HuH-7.5 (cell line): ENCODE results near the gene PSAT1.

ENCODE experiments used
- DNase-seq: peaks from one replicate; pipeline ENCODE4 v3.0.0; 2011; ENCODE audit warnings: low spot score

PSAT1 gene

DNA sequence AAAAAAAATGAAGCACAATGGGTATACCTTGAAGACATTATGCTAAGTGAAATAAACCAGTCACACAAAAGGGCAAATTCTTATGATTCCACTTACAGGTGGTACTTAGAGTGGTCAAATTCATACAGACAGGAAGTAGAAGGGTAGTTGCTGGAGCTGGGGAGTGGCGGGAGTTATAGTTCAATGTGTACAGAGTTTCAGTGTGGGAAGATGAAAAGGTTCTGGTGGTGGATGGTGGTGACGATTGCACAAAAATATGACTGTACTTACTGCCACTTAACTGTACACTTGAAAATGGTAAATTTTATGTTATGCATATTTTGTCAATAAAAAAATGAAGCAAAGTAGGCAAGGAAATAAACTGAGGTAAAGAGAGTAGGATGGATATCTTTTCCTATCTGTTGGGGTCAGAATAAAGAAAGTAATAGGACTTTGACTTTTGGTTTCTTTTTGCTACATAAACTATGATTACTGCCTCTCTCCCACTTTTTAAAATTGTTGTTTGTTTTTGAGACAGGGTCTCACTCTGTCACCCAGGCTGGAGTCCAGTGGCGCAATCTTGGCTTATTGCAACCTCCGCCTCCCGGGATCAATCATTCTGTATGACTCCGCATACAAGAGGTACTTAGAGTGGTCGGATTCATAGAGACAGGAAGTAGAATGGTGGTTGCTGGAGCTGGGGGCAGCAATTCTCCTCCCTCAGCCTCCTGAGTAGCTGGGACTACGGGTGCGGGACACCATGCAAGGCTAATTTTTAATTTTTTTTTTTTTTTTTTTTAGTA, 4.0 kb upstream of the PSAT1 start:
- DNase-seq: no peak

DNA sequence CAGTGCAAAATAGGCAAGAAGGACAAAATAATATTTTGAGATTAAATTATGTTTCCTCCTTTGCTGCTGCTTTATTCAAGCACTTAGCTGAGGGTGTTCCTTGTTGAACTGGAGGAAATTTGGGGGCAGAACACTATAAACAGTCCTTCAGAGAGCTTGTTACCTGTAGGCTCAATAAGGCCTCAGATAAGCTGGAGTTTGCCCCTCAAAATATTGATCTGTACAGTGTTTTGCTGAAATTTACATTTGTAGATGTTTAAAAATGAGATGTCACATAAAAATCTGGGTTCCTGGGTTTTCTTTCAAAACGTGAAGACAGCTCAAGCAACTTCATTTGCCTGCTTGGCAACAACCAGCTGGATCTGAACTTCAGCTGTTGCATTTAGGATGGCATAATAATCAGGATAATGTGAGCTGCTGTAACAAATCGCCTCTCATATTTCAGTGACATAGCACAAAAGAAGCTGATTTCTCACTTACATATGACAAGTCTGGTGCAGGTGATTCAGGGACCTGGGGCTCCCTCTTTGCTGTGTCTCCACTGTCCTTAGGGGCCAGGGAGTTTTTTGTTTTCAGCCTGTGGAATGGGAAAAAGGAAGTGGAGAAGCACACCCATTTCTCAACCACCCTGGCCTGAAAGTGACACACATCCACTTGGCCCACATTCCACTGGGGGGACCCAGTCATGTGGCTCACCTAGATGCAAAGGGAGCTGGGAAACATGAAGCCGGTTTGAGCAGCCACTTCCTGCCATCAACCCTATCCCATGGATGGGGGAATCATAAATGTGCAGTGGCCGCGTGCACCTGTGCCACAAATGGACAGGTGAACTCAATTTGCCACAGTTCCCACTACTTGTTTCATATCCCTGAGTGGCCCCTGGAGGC, 2.4 kb upstream of the PSAT1 start:
- DNase-seq: no peak

DNA sequence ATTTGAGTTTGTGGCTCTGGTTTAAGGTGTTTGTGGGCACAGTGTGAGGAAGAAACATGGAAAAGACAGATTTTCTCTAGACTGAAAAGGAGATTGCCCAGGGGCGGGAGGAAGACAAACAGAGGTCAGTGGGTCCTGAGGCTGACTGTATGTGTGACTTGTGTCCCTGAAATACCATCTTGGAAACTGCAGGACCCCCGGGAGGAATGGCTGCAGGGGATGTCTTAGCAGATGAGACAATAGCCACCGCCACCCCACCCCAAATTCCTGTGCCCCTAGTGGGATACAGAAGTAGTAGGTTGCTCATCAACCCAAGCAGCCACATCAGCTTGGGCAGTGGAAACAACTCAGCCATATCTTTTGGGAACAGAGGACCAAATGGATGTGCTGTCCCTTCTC, 1.7 kb upstream of the PSAT1 start:
- DNase-seq: no peak

DNA sequence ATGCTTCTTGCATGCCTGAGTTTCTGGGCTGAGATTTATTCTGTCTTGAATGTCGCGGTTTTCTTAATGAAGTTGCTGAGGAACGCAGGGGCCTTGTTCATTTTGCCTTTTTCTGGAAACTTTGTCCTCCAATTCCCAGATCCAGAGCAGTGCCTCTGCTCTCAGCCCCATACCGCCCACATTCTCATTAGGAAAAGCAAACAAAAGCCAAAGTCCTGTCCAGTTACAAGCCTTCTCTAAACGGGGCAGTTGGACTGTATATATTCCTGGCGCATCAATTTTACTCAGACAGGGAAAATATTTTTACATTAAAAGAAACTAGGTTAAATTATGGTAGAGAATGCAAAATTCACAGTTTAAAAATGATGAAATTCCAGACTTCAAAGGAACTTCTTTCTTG, 1.2 kb upstream of the PSAT1 start:
- DNase-seq: peak; percentile 44

DNA sequence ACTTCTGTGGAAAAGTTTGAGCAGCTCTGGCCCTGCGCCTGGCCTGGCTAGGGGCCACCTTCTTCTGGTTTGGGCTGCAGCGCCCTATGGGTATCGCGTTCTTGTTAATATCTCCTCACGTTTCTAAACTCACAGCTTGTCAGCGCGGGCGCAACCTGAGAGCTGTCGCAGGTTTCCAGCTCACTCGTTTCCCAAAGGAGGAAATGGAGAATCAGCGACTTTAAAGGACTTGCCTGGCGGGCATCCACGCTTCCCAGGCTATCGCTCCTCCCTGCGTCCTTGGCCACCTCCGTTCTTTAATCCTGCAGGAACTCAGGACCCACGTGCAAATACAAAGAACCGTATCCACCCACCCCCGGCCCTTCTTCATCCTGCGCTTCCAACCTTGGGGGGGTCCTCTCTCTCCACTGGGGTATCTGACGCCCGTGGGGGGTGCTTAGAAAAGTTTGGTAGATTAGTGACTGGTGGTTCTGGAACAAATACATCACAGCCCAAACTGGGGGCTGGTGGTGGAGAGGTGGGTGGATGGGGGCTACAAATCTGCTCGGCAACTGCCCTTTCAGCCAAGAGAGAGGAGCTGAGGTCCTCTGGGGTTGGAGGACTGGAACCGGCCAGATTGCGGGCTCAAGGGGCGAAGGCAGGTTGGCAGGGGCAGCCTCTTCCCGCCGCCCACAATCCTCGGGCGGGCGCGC, 578 bp upstream of the PSAT1 start:
- DNase-seq: peak; percentile 24

DNA sequence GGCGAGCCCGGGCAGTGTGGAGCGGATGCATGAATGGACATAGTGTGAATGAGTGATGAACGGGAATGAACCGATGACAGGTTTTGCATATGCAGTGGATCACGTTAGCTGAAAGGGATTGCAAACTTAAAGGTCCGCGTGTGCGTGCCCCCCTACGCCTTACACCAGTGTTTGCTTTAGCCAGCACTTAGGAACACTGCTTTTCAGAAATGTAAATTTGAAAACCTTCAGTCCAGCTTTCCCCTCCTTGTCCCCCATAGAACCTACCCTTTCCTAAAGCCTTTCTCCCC, 692 bp downstream of the PSAT1 start:
- no peak for DNase-seq

DNA sequence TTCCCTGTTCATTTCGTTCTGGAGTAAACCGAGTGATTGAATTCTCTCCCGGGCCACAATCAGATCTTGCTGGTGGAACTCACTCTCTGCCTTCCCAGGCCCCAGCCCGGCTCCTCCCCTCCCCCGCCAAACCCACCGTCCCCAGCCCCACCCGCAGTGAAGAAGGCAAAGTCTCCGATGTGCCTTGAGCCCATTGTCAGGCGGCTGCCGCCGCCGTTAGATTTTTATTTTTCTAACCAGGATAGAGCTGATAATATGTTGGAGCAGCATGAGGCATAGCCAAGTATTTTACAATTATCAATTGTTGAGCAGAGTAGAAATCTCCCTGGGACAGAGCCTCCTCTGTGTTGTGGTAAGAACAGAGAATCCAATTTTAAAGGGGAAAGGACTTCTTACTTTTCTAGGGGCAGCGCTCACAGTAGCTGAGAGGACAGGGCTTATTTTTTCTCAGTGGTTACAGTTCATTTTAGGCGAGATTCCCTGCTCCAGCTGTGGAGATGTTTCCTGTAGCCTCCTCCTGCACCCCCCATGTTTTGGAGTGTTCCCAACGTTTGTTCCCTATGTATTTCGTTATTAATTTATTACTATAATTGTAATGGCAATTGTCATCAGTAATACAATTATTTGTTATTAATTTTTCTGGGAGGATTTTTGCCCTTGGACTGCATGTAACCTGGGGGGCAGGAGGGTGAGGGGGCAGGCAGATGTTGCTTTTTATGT, 1.3 kb downstream of the PSAT1 start:
- DNase-seq: peak; percentile 45

DNA sequence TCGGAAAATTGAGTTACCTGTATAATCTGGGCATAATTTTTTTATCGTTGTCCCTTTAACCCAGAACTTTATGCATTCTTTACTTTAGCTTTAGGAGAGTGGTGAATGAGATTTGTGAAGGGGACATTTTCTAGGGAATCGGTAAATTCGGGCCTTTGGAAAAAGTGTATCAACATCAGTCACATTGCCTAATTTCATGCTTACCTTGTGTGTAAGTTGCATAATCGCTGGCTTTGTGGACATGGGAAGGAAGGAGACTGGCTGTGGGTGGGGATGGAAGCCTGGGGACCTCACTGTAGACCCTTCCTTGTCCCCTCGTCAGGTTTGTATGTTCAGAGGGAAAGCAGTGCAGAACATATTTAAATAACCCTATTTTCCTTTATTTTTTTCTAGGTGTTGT, 3.3 kb downstream of the PSAT1 start:
- DNase-seq: no peak

DNA sequence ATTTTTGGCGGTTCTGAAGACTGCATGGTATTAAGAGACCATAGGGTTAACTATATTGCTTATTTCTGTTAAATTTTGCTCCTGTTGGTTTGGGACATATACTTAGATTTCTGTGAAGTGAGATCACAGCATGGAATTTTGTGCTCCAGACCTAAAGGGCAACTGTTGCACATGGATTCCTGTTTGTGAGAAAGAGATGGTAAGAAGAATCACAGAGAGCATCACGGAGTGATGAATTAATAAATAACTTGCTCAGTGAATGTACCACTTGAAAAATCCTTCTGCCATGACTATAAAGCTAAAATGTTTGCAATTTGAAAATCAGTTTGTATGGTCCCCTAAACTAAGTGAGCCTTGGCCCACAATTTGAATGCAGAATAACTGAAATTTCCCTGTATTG, 4.5 kb downstream of the PSAT1 start:
- no peak for DNase-seq

DNA sequence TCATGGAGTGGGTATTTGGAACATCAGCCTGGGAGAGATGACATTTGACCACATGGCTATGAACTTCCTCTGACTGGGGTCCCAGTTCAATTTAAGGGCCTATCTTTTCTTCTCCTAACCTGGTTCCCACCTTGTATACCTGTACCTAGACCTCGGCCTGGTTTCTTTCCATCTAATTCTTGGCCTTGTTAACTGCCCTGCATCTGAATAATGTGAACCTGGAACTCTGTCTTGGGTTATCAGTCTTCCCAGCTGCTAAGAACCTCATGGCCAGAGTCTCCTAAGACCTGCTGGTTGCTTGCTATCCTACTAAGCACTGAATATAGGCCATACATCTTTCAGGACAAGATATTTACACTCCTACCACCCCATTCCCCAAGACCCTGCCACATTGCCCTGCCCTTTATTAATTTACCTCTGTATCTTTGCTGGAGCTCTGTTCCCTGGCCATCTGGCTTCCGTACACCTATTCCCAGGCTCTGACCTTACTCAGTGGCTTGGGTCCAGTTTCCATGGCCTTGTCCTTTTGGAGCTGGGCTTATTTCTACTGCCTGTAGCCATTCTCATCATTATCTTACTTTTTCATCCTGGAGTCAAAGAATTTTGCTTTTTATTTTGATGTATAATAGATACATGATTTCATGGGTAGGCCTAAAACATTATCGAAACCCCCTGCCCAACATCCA, 6.6 kb downstream of the PSAT1 start:
- no peak for DNase-seq

DNA sequence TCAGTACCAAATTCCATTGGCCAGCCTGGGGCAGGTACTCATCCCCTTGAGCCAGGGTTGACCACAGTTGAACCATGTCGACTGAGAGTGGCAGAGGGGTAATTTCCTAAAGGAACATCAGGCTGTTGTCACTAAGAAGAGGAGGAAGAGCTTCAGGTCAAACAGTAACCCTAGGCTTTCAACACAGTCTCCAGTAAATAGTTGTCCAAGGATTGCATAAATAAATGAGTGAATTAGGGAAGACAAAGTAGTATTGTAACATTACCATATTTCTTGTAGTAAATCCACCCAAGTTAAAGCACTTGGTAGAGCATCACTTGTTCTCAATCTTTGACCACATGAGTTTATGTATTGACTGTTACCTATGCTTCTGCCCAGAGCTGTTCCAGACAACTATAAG, 7.4 kb downstream of the PSAT1 start:
- DNase-seq: no peak

DNA sequence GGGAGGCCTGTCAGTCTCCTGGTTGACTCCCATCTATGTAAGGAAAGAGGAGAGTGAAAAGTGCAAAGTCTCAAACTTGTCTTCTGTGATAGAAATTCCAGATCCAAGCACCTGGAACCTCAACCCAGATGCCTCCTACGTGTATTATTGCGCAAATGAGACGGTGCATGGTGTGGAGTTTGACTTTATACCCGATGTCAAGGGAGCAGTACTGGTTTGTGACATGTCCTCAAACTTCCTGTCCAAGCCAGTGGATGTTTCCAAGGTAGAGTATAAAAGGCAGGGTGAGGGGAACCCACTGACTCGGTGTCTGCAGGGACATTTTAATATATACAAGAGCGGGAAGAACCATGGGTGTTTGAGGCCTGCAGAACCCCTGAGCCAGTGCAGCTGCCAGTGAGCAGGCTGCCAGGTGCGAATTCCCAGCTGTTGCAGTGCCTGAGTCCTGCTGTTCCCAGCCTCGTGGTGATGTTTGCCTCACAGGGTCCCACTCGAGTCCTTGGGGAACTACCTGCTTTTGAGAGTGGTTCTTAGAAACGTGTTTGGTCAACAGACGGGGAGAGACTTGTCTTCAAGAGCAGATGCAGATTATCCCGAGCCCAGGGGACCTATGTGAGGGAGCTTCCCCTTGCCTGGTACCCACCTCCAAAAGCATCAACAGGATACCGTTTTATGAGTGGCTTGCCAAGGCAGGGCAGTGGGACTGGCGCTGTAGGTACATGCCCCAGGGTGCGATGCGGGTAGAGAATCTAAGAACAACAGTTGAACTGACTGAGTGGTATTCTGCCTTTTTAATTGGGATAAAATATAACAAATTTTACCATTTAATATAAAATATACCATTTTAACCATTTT, 9.5 kb downstream of the PSAT1 start:
- no peak for DNase-seq

DNA sequence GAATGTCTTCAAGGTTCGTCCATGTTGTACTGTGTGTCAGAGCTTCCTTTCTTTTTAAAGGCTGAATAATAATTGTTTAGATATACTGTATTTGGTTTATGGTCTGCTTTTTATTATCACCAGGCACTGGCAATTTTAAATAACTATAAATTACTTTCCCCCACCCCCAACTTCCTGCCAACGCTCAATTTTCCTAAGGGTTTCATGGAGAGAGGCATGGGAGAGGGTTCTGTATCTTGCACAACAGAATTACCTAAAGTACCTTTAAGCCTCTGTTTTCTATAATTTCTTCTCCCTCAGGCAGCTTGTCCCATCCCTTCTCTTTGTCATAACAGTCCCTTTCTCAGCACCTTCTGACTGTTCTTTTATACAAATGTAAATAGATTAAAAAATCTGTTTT, 10.4 kb downstream of the PSAT1 start:
- DNase-seq: no peak

DNA sequence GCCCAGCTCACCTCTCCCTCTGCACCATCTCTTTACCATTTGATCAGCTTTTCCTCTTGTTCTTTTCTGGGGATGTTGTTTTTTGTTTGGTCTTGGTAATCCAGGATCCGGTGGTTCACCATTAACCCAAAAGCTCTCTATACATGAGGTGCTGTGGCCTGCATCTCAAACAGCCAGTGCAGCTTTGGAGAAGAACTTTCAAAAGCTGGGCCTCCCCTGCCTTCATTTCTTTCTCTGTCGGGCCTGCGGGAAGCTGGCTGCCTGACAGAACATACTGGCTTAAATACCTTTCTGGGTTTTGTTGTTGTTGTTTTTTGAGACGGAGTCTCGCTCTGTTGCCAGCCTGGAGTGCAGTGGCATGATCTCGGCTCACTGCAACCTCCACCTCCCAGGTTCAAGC, 12.1 kb downstream of the PSAT1 start:
- no peak for DNase-seq

DNA sequence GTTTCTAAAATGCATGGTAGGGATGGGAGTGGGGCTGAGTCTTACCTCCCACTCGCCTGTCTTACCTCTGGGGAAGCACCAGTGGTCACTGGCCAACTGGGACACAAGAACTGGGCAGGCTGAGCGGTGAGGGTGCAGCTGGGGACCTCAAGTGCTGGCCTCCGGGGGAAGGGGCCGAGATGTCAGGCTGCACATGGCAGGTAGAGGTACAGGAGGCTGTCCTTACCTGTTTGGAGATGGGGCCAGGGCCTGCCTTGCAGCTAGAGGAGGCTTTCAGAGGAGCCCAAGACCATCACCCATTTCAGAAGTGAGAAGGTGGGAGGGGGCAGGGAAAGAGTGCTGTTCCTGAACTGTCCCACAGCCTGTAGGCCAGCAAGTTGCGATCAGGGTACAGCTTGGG, 14.2 kb downstream of the PSAT1 start:
- no peak for DNase-seq

DNA sequence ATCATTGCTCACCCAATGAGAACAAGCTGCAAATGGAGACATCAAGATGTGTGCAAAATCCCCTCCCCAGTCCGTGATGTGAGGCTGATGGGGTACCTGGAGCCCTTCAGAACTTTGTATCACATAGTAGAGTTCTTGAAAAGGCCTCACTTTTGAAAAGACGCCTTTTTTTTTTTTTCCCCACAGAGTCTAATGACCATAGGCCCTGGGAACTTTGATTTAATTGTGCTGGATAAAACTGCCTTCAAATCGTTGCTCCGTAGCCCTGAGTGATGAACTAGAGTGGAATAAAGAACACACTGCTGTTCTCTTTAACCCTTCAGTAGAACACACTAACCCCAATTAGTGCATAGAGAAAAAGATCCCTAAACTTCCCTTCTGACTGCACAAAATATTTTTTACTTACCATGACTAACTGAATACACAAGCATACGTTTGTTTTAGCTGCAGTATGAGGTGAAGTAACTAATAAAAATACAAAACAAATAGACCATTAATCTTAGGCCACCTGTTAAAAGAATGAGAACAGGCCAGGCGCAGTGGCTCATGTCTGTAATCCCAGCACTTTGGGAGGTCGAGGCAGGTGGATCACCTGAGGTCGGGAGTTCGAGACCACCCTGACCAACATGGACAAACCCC, 15.1 kb downstream of the PSAT1 start:
- DNase-seq: no peak

DNA sequence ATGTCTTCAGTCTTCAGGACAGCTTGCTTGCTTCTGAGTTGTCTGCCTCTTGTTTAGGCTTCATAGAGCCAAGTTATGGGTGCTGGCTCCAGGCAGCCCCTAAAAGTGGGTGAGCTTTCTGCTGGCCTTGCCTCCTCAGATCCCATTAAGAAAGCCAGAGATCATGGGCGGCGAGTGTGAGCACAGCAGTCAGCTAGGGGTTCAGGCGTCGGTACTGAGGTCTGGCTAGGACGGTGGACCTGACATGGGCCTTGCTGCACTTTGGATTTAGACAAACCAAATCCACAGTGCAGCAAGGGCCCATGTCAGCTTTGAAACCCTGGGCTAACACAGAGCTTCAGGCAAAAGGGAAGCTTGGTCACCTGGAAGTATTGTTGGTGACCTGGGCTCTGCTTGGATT, 17.6 kb downstream of the PSAT1 start:
- DNase-seq: no peak

DNA sequence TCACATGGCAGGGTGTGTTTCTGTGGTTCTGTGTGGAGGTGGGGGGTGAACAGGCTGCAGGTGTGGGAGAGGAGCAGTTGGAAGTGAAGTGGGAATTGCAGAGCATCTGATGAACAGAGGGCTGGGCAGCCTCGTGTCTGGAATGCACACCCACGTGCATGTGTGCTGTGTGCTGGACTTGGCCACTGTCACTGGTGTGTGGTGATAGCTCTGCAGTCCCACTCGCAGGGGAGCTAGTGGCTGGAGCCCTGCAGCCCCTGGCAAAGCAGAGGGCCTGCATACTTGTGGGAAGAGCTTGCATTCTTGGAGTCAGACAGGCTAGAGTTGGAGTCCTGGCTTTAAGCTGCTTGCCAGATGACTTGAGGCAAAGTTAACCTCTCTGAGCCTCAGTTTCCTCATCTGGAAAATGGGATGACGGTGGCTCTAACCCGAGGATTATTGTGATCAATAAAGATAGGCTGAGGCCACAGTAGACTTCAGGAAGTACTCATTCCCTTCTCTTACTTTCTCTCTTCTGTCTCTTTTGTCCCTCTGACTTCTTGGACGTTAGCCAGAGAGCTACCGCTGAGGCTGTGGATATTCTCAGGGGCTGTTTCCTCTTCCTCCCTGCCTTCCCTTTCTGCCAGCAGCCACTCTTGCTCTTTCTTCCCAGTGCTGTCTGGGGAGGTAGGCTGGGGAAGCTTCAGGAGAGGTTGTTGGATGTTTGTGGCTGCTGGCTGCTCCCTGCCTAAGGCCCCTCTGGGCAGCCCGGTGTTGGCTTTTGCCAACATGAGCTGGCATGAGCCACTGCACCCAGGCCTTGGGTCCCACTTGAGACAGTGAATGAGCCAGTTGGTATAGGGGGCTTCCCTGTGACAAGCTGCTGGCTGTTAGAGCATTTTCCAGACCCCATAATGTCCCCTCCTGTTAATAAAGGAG, 18.3 kb downstream of the PSAT1 start:
- no peak for DNase-seq

DNA sequence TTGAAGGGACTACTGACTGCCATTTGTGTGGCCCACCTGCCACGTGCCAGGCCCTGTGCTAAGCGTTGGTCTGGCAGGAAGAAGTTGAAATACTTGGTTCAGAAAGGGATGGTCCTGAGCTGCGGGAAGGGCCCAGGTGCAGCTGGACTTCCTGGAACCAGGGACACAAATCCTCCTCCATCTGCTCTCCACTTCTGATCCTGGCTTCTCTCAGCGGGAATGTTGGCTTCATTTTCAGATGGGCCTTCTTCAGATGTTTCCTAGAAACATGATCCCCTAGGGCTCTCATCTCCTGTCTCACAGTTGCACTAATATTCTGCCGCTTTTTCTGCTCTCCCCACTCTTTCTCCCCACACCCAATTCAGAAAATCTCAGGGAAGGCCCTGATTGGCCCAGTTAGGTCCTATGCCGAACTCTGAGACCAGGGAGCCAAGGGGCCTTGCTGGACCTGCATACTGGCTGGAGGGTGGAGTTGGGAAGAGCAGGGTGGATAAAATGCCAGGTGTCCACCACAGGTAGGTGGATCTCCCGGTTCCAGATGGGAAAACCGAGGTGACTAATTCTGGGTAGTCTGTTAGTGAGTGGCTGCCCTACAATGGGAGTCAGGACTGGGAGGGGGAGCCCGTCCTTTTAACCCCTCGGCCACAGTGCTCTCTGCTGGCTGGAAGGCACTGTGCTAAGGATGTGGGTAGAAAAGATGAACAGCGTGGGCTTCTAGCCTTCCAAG, 19.4 kb downstream of the PSAT1 start:
- DNase-seq: no peak
